GM13977 (cell line): Measurements from ENCODE around the gene MFAP4.

ENCODE experiments used
- DNase-seq: peaks from one replicate; pipeline ENCODE4 v3.0.0; 2012; ENCODE audit warnings: low spot score
- CTCF ChIP-seq: IDR thresholded peaks from 2 replicates; pipeline ENCODE4 v1.5.1; 2012; ENCODE audit warnings: mild to moderate bottlenecking, control low read depth; ENCODE audit not compliant: insufficient read depth; ENCODE audit errors: extremely low read depth, missing control alignments
- in situ Hi-C: fragments of 300-500 bp; cut with MboI; formaldehyde crosslinking; loops from one replicate; pipeline ENCODE4 v1.12.0; 2022; ENCODE audit warnings: low sequenced_read_pairs, low pct_unique_long_range_greater_than_20kb, mixed read lengths, inconsistent platforms; ENCODE audit not compliant: unreplicated experiment

MFAP4 gene

GRCh38 chr17:19343256-19343630 is 43.7 kb downstream of the MFAP4 start:
- in situ Hi-C loops, result no loop called here
- no peak for DNase-seq
- no peak for TF ChIP-seq CTCF

GRCh38 chr17:19342611-19343255 is 44.3 kb downstream of the MFAP4 start:
- in situ Hi-C loops, result no loop called here
- no peak for TF ChIP-seq CTCF
- no peak for DNase-seq

- DNase-seq, result no peak
- no peak for TF ChIP-seq CTCF
- in situ Hi-C loops, result no loop called here
These were observed 45.1 kb downstream of the MFAP4 start for GRCh38 chr17:19341641-19342610.

GRCh38 chr17:19341211-19341631 is 45.8 kb downstream of the MFAP4 start:
- TF ChIP-seq CTCF, result no peak
- DNase-seq, result no peak
- in situ Hi-C loops, result no loop called here

GRCh38 chr17:19339341-19339815 is 47.6 kb downstream of the MFAP4 start:
- in situ Hi-C loops, result no loop called here
- no peak for TF ChIP-seq CTCF
- no peak for DNase-seq

- DNase-seq, result peak; percentile 85
- in situ Hi-C loops, result no loop called here
- TF ChIP-seq CTCF, result peak; percentile 61
These were observed 48.7 kb downstream of the MFAP4 start for GRCh38 chr17:19338031-19338990.
